ENCODE measurements around the gene UBE4A.
"Not testable (repeated sequence)": the region's sequence is repeated elsewhere in the genome, so short reads cannot be mapped to it uniquely, and the experiment has no call there.

UBE4A gene

DNA sequence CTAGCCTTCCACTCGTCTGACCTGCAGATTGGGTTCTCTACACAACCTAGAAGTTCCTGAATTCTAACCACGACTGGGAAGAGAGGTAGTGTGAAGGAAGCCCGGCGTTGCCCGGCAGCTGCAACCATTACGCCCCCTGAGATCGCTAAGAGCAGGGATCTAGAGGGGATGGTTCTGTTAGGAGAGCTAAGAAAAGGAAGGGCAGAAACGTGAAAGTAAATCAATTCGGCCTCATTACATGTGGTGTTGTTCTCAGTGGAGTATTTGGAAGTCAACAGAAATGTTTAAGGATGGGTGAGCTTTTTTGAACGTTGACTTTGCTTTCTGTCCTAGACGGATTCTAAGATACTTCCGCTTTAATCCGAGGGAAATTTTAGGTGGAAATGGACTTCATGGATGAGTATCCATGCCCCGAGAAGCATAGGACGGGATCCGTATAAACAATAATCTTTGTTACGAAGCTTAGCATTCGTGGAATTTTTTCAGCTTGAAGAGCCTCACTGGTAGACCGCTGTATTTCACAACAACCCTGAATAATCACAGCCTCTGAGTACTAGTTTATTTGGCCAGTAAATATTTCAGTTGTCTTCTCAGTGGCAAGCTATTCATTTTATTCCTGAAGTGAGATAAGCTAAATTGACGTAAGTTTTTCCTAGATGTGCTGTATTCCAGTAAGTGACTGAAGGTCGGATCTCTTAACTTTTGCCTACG is 42.6 kb downstream of the UBE4A start:
- H3K9ac ChIP-seq = peak overlapping the region; percentile 82 to 92 (median 88)
- H3K4me2 ChIP-seq = peak overlapping the region; percentile 80 to 95 (median 91)
- no peak; a peak in 1 of 22 replicates for TF ChIP-seq Cebpa-rat (IDR thresholded peaks at IDR 0.05)
- H3K27me3 ChIP-seq = no peaks in the 10 kb centered on the region
- no peaks in the 10 kb centered on the region for H3K9me3 ChIP-seq (replicated peaks in 1 of 11)
- peaks cover 47 to 56% (median 51%) of the 10 kb centered on the region in 11 experiments; a peak in 21 of 22 replicates for H4K20me1 ChIP-seq
- H3K36me3 ChIP-seq = peaks cover 46 to 73% (median 64%) of the 10 kb centered on the region in 11 experiments; a peak in 21 of 22 replicates
- peak overlapping the region; percentile 86 to 97 (median 92) for H3K4me3 ChIP-seq
- H3K27ac ChIP-seq = peak overlapping the region; percentile 84 to 97 (median 93)
- peaks cover 37 to 58% (median 49%) of the 10 kb centered on the region in 10 experiments for H3K4me1 ChIP-seq

DNA sequence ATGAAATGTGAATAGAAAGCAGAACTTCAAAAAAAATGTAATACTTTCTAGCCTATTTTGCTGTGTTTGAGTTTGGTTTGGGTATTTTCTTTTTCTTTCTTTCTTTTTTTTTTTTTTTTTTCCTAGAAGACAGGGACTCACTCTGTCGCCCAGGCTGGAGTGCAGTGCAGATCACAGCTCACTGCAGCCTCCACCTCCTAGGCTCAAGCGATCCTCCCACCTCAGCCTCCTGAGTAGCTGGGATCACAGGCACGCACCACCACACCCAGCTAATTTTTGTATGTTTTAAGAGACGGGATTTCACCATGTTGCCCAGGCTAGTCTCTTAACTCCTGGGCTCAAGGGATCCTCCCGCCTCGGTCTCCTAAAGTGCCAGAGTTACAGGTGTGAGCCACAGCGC is 43.2 kb downstream of the UBE4A start:
- H3K9ac ChIP-seq = peak overlapping the region; percentile 82 to 92 (median 88)

DNA sequence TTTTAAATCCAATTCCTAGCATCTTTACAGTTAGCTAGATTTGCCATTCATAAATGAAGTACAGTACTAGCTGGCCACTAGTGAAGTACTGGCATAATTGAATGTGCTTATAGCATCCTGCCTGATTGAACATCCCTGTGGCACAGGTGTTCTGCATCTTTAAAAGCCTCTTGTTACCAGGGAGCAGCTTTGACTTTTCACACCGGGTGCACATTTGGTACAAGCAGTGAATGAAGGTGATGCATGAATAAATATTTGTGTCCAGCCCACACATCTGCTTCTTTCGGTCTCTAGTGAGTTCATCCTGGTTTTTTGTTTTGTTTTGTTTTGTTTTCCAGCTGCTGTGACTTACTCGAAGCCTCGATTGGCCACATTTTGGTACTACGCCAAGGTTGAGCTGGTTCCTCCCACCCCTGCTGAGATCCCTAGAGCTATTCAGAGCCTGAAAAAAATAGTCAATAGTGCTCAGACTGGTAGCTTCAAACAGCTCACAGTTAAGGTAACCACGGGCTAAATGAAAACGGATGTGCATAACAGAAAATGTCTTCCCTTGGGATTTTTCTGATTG is 47.3 kb downstream of the UBE4A start:
- Histone ChIP-seq H3K4me3 (no peak overlapping the region), H3K27me3 (no peaks in the 10 kb centered on the region), H3K36me3 (peaks cover 62 to 91% (median 76%) of the 10 kb centered on the region in 11 experiments), H3K27ac (no peak overlapping the region), H3K9ac (peak overlapping the region in 6 of 11 experiments; percentile 3 to 44 (median 25); a peak in 4 of 22 replicates), H3K9me3 (replicated peaks in 1 of 11) (no peaks in the 10 kb centered on the region), H4K20me1 (peaks cover 61 to 100% (median 88%) of the 10 kb centered on the region in 11 experiments; a peak in 21 of 22 replicates), H3K4me1 (peaks cover 29 to 84% (median 58%) of the 10 kb centered on the region in 10 experiments), H3K4me2 (peak overlapping the region in 7 of 11 experiments; percentile 12 to 73 (median 65); a peak in 14 of 22 replicates)
- no peak for TF ChIP-seq Cebpa-rat (IDR thresholded peaks at IDR 0.05)

More for the DNA sequence above, 43.2 kb downstream of the UBE4A start:
- peaks cover 37 to 63% (median 51%) of the 10 kb centered on the region in 10 experiments for H3K4me1 ChIP-seq
- H4K20me1 ChIP-seq = peaks cover 52 to 62% (median 55%) of the 10 kb centered on the region in 11 experiments; a peak in 21 of 22 replicates
- H3K36me3 ChIP-seq = peaks cover 46 to 73% (median 64%) of the 10 kb centered on the region in 11 experiments
- H3K27me3 ChIP-seq; H3K9me3 ChIP-seq (replicated peaks in 1 of 11): not testable (repeated sequence)
- H3K4me2 ChIP-seq = peak overlapping the region; percentile 80 to 95 (median 91)
- peak overlapping the region; percentile 86 to 97 (median 92) for H3K4me3 ChIP-seq
- H3K27ac ChIP-seq = peak overlapping the region; percentile 84 to 97 (median 93); a peak in 19 of 22 replicates

DNA sequence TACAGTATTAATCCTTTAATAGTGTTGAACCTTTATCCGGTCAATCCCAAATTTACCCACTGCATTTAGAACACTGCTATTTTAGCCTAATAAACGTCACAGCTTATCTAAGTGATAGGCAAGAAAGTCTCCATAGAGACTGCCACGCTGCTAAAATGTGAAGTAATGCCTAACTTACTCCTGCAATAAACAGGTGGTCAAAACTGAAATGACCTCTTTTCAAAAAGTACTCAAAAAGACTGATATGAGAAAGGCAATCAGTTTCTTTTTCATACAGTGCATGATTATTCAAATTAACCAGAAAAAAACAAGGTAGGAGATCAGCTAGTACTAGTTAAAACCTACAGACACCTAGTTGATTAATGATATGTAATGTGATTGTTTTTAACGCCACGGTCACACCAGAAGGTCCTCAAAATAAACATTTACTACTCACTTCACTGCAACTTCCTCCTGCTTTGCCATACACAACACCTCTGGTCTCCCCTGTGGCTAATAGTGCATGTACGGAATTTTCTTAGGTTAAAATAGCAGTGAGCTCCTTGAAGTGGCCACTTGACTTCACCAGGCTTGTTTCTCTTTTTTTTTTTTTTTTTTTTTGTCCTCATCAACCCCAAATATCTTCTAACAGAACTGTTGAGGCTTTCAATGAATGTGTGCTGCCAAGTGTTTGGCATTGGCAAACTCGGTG is 50.8 kb downstream of the UBE4A start:
- Histone ChIP-seq H3K27ac (no peak overlapping the region), H3K4me2 (peak overlapping the region in 2 of 11 experiments; percentile 19 to 32; a peak in 6 of 22 replicates), H3K9ac (no peak overlapping the region), H3K27me3 (no peaks in the 10 kb centered on the region), H3K4me3 (no peak overlapping the region), H3K4me1 (peaks cover 10 to 58% (median 39%) of the 10 kb centered on the region in 10 experiments), H3K9me3 (replicated peaks in 1 of 11) (no peaks in the 10 kb centered on the region), H3K36me3 (peaks cover 60 to 93% (median 77%) of the 10 kb centered on the region in 11 experiments), H4K20me1 (peaks cover 30 to 92% (median 58%) of the 10 kb centered on the region in 11 experiments; a peak in 21 of 22 replicates)
- TF ChIP-seq Cebpa-rat (IDR thresholded peaks at IDR 0.05) = no peak

DNA sequence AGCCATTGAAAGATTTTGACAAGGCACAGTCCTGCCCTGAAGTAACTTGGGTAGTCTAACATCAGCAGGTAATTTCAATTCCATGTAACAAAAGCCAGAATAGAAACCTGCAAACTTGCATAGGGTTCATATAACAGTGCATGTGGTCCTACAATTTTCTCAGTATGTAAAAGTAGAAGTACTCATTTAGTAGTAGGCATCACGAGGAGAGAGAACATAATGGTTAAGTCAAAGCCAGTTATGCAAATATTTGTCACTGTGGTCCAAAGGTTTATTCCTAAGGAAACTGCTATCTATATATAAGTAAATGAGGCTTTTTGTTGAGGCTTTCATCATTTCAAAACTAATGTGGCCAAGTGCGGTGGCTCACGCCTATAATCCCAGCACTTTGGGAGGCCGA is 52.1 kb downstream of the UBE4A start:
- Histone ChIP-seq H3K9me3 (replicated peaks in 1 of 11) (no peaks in the 10 kb centered on the region), H3K27me3 (no peaks in the 10 kb centered on the region), H3K9ac (no peak overlapping the region), H3K4me2 (no peak overlapping the region), H4K20me1 (peaks cover 17 to 90% (median 45%) of the 10 kb centered on the region in 11 experiments; a peak in 20 of 22 replicates), H3K4me3 (no peak overlapping the region), H3K27ac (no peak overlapping the region), H3K4me1 (peaks cover 14 to 56% (median 34%) of the 10 kb centered on the region in 10 experiments), H3K36me3 (peaks cover 47 to 82% (median 64%) of the 10 kb centered on the region in 11 experiments)
- TF ChIP-seq Cebpa-rat (IDR thresholded peaks at IDR 0.05) = no peak

DNA sequence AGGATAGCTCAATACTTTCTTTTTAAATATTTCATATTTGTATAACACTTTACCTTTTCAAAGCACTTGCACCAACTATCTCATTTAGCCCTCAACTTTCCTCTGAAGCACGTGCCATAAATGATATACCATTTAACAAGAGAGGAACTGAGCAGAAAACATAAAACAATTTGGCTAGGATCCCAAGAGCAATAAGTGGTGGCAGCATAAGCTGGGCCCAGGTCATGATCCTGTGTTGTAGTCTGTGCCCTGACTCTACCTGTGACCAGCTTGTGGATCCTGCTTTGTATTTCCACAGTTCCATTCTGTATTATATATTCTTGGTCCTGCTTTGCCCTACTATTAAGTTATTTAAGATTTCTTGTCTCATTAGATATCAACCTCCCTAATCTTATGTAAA is 53.5 kb downstream of the UBE4A start:
- peaks cover 33 to 68% (median 50%) of the 10 kb centered on the region in 11 experiments for H3K36me3 ChIP-seq
- no peak overlapping the region for H3K4me3 ChIP-seq
- H3K9me3 ChIP-seq (replicated peaks in 1 of 11) = no peaks in the 10 kb centered on the region
- H3K9ac ChIP-seq = no peak overlapping the region
- H4K20me1 ChIP-seq = peaks cover 3 to 76% (median 31%) of the 10 kb centered on the region in 11 experiments; a peak in 20 of 22 replicates
- no peak overlapping the region for H3K27ac ChIP-seq
- no peaks in the 10 kb centered on the region for H3K27me3 ChIP-seq
- no peak for TF ChIP-seq Cebpa-rat (IDR thresholded peaks at IDR 0.05)
- H3K4me1 ChIP-seq = peaks cover 14 to 43% (median 29%) of the 10 kb centered on the region in 10 experiments; a peak in 19 of 20 replicates
- no peak overlapping the region for H3K4me2 ChIP-seq

DNA sequence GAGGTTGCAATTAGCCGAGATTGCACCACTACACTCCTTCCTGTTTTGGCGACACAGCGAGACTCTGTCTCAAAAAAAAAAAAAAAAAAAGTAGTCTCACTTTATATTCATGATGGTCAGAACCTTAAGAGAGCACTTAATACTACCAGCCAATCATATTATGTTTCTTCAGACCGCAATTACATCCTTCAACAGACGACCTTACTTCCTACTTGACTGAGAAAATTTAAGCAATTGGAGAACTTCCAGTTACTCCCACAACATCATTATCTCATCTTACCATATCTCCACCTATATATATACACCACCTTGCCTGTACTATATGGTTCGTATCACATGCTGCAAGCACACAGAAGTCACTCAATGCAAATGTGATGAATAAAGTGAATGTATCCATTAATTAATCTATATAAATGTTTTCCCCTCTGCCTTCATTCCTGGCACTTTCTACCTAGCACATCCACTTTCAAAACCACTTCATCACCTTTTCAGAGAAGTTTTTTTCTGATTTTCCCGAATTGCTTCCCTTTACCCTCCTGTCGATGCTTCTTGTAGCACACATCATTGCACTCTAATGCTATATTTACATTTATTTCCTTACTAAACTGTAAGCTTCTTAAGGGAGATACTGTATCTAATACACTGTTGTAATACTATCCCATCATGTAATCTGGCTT is 55.8 kb downstream of the UBE4A start:
- Histone ChIP-seq H3K9ac (peak overlapping the region in 2 of 11 experiments; percentile 1 to 5; a peak in 1 of 22 replicates), H3K4me2 (peak overlapping the region in 8 of 11 experiments; percentile 1 to 46 (median 10); a peak in 5 of 22 replicates), H3K4me1 (peaks cover 13 to 25% (median 18%) of the 10 kb centered on the region in 10 experiments; a peak in 19 of 20 replicates)

DNA sequence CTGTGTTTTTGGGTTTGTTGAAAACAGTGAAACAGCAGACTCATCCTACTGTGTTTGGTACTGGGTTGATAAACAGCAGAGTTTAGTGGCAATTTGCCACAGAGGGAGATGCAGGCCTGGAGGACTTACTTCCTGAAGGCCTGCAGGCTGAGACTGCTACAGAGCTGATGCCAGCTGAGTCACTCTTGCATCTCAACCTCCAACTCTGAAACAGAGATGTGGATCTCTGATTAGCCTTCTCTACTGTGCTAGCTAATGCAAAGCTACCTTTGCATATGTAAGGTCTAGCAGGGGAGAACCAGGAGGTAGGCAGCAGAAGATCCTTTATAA is 56.3 kb downstream of the UBE4A start:
- peak overlapping the region in 3 of 11 experiments; percentile 33 to 47 (median 40); a peak in 4 of 22 replicates for H3K27ac ChIP-seq
- no peak overlapping the region for H3K4me3 ChIP-seq
- no peaks in the 10 kb centered on the region for H3K27me3 ChIP-seq
- peak overlapping the region in 2 of 11 experiments; percentile 1 to 5; a peak in 1 of 22 replicates for H3K9ac ChIP-seq
- TF ChIP-seq Cebpa-rat (IDR thresholded peaks at IDR 0.05) = no peak
- H3K9me3 ChIP-seq (replicated peaks in 1 of 11) = no peaks in the 10 kb centered on the region
- H3K36me3 ChIP-seq = peaks cover 13 to 40% (median 24%) of the 10 kb centered on the region in 11 experiments
- peak overlapping the region in 5 of 11 experiments; percentile 1 to 46 (median 7); a peak in 1 of 22 replicates for H3K4me2 ChIP-seq
- H4K20me1 ChIP-seq = peaks cover 0 to 48% (median 7%) of the 10 kb centered on the region in 11 experiments; a peak in 12 of 22 replicates
- H3K4me1 ChIP-seq = peaks cover 11 to 25% (median 16%) of the 10 kb centered on the region in 10 experiments; a peak in 18 of 20 replicates

More for the DNA sequence above, 55.8 kb downstream of the UBE4A start:
- Histone ChIP-seq H3K4me3 (no peak overlapping the region), H3K27ac (peak overlapping the region in 3 of 11 experiments; percentile 33 to 47 (median 40); a peak in 7 of 22 replicates), H3K27me3 (no peaks in the 10 kb centered on the region), H3K36me3 (peaks cover 13 to 45% (median 28%) of the 10 kb centered on the region in 11 experiments), H3K9me3 (replicated peaks in 1 of 11) (no peaks in the 10 kb centered on the region), H4K20me1 (peaks cover 0 to 53% (median 12%) of the 10 kb centered on the region in 11 experiments; a peak in 16 of 22 replicates)
- no peak for TF ChIP-seq Cebpa-rat (IDR thresholded peaks at IDR 0.05)

DNA sequence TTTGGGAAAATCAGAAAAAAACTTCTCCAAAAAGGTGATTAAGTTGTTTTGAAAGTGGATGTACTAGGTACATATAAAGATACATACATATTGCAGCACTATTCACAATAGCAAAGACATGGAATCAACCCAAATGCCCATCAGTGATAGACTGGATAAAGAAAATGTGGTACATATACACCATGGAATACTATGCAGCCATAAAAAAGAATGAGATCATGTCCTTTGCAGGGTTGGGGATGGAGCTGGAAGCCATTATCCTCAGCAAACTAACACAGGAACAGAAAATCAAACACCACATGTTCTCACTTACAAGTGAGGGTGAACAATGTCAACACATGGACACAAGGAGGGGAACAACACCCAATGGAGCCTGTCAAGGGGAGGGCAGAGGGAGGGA is 57.5 kb downstream of the UBE4A start:
- not testable (repeated sequence) for H3K27ac ChIP-seq; H3K9me3 ChIP-seq (replicated peaks in 1 of 11); H3K9ac ChIP-seq; H3K27me3 ChIP-seq; H3K4me3 ChIP-seq; H3K4me2 ChIP-seq
- Histone ChIP-seq H3K4me1 (peaks cover 11 to 25% (median 16%) of the 10 kb centered on the region in 10 experiments; a peak in 17 of 20 replicates), H4K20me1 (peaks cover 0 to 36% (median 3%) of the 10 kb centered on the region in 11 experiments; a peak in 8 of 22 replicates), H3K36me3 (peaks cover 9 to 28% (median 21%) of the 10 kb centered on the region in 11 experiments)
